VCaP (cell line): Measurements from ENCODE around the gene UBE2G2.

Experiments used
- H3K27ac ChIP-seq: fragments of 450-650 bp; 2 replicates; pipeline ENCODE4 v1.5.1; 2017
- TF ChIP-seq, protein P1 (sequence below): fragments of 450-650 bp; conservative IDR thresholded peaks from 2 replicates; pipeline ENCODE4 v1.5.1; 2017; ENCODE audit warnings: mild to moderate bottlenecking, moderate library complexity

UBE2G2 gene

DNA sequence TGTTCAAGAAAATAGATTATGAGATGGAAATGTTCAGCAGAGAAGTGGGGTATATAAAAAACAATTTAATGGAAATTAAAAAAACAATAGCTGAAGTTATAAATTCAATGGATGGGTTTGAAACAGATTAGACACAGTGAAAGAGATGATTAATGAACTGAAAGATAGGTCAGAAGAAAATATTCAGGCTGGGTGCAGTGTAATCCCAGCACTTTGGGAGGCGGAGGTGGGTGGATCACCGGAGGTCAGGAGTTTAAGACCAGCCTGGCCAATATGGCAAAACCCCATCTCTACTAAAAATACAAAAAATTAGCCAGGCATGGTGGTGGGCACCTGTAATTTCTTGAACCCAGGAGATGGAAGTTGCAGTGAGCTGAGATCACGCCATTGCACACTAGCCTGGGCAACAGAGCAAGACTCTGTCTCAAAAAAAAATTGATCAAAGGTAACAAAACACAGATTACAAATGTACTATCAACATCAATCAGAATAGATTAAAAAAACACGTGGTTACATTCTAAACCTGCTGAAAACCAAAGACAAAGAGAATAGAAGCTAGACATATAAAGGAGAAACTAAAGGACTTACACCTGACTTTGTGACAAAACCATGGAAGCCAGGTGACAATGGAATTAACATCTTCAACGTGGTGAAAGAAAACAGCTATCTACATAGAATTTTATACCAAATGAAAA lies 21.0 kb upstream of the UBE2G2 start:
- TF ChIP-seq, protein P1, sequence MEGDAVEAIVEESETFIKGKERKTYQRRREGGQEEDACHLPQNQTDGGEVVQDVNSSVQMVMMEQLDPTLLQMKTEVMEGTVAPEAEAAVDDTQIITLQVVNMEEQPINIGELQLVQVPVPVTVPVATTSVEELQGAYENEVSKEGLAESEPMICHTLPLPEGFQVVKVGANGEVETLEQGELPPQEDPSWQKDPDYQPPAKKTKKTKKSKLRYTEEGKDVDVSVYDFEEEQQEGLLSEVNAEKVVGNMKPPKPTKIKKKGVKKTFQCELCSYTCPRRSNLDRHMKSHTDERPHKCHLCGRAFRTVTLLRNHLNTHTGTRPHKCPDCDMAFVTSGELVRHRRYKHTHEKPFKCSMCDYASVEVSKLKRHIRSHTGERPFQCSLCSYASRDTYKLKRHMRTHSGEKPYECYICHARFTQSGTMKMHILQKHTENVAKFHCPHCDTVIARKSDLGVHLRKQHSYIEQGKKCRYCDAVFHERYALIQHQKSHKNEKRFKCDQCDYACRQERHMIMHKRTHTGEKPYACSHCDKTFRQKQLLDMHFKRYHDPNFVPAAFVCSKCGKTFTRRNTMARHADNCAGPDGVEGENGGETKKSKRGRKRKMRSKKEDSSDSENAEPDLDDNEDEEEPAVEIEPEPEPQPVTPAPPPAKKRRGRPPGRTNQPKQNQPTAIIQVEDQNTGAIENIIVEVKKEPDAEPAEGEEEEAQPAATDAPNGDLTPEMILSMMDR: no peak
- no peak overlapping the region for H3K27ac ChIP-seq

DNA sequence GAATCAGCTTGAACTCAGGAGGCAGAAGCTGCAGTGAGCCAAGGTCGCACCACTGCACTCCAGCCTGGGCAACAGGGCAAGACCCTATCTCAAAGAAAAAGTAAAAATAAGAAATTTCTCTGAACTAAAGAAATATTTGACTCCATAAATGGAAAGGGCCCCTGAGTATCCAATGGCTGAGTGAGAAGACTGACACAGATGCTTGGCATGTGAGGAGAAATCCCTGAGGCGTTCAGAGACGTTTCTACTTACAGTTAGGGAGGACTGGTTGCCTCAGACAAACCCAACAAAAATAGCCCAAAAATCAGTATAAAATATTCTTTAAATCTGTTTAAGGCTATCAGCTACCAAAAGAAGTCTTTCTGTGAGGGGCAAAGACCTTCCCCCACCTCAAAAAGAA lies 19.2 kb upstream of the UBE2G2 start:
- TF ChIP-seq, protein P1: no peak
- H3K27ac ChIP-seq: no peak overlapping the region

- H3K27ac ChIP-seq: no peak overlapping the region
Observed at GRCh38 chr21:44819283-44820243, 17.9 kb upstream of the UBE2G2 start.

DNA sequence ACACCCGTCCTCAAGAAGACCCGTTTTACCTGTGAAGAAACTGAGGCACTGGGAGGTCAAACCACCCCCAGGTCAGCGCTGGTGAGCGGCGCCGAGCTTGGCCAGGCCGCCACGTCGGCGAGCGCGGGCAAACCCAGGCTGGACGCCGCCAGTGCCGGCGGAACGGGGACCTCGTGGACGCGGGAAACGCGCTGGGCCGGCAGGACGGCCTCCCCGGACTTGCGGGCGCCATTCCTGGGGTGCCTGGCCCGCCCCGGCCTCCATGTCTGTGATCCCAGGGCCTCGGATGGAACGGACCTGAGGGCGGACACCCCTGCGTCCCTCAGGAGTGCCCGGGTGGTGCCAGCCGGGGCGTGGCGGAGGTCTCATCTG lies 17.0 kb upstream of the UBE2G2 start:
- TF ChIP-seq, protein P1: no peak
- H3K27ac ChIP-seq: peak overlapping the region; percentile 87

More at GRCh38 chr21:44819283-44820243, 17.9 kb upstream of the UBE2G2 start:
- TF ChIP-seq, protein P1: no peak

DNA sequence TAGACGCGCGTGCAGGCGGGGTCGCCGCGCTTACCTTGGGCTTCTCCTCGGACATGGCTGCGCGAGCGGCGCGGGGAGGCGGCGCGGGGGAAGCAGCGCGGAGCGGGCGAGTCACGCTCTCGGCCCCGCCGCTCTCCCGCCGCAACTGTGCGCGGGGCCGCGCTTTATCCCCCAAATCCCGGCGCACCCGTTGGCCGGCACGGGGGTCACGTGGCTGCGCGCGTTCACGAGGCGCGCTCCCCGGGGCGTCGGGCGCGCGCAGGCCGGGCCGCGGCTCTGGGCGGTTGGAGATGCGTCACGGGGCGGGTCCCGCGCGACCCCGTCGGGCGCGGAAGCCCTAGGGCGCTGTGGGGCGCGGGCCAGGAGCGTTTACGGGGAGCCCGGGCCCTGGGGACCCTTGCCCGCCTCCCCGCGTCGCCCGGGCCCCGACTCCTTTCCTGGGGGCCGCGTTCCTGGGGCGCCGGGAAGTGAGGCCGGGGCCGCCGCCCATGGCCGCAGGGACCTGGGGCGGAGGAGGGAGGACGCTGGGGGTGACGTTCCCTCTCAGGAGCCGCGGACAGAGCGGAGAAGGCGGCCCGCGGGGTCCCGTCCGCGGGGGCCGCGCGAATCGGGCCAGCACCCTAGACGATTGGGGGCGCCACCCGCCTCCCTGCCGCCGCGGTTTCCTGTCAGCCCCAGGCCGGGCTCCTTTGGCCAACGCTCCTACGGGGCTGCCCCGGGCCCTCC lies 16.5 kb upstream of the UBE2G2 start, which contains the start of gene SUMO3:
TSS of gene SUMO3 (minus strand) at position 149 of the 726 bp plus-strand sequence. CDS start at position 55, 94 bp downstream.
- TF ChIP-seq, protein P1: no peak
- peak within 1 kb of the TSS; percentile 87 for H3K27ac ChIP-seq

DNA sequence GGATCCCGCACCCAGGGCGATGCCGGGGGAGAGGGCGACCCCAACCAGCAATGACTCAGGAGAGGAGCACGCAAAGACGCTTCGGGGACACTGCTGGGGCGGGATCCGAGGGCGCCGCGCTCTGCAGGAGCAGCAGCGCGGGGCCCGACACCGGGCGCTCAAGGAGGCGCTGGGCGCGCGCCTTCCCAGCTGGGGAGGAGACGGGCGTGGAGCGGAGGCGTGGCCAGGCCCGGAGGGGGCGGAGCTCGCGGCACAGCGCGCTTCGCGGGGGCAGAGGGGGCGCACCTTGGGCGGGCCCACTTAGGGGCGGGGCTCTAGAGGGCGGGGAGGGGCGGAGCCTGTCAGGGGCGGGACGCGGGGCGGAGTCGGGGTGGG lies 15.9 kb upstream of the UBE2G2 start:
- H3K27ac ChIP-seq: peak overlapping the region; percentile 87
- TF ChIP-seq, protein P1: no peak
